Frontal cortex (tissue), 1 donor: ENCODE results near the gene GAPT. TPM values are rescaled to one million over a fixed set of nuclear protein-coding genes. Genes with fewer than 3 reads are reported as not detected.

Experiments
- small RNA-seq: library from RNA; depleted of rRNA; stranded (forward); fragments of <200 nt; gene quantifications from one replicate; pipeline ENCODE3, GENCODE V24; 2014
- total RNA-seq: library from RNA; depleted of rRNA; stranded (reverse); fragments of >200 nt; gene quantifications from one replicate; pipeline ENCODE4 v1.2.3, GENCODE V29; 2014

GAPT gene
- total RNA-seq, 1 donor from 2014 or later: not detected

Small RNA genes lying within 50 kb of the gene (small RNA-seq; reads per million reads assigned to genes)
- gene MIR548AE2: not detected

Other genes with a start within 250 kb of the GAPT start
- 1,139 TPM for gene PLK2, start 31.3 kb upstream of the GAPT start, total RNA-seq
- gene RAB3C, start 91.6 kb downstream of the GAPT start, total RNA-seq: 46.5 TPM